Measurements from ENCODE around the gene NRXN2. TPM values are rescaled to one million over a fixed set of nuclear protein-coding genes. Genes with fewer than 3 reads are reported as not detected.
"Not testable (repeated sequence)": the region's sequence is repeated elsewhere in the genome, so short reads cannot be mapped to it uniquely, and the experiment has no call there.

The NRXN2 gene
- total RNA-seq, 1 donor, result 5.2 TPM

GRCh38 chr11:64711138-64711955 is 11.7 kb downstream of the NRXN2 start:
- no peak for DNase-seq (ENCODE audit: low read depth)
- H3K4me3 ChIP-seq (ENCODE audit: low read depth, low read length), result no peak overlapping the region

GRCh38 chr11:64710418-64711137 is 12.4 kb downstream of the NRXN2 start:
- no peak for DNase-seq (ENCODE audit: low read depth)
- H3K4me3 ChIP-seq (ENCODE audit: low read depth, low read length), result no peak overlapping the region
- TF ChIP-seq, protein P1, sequence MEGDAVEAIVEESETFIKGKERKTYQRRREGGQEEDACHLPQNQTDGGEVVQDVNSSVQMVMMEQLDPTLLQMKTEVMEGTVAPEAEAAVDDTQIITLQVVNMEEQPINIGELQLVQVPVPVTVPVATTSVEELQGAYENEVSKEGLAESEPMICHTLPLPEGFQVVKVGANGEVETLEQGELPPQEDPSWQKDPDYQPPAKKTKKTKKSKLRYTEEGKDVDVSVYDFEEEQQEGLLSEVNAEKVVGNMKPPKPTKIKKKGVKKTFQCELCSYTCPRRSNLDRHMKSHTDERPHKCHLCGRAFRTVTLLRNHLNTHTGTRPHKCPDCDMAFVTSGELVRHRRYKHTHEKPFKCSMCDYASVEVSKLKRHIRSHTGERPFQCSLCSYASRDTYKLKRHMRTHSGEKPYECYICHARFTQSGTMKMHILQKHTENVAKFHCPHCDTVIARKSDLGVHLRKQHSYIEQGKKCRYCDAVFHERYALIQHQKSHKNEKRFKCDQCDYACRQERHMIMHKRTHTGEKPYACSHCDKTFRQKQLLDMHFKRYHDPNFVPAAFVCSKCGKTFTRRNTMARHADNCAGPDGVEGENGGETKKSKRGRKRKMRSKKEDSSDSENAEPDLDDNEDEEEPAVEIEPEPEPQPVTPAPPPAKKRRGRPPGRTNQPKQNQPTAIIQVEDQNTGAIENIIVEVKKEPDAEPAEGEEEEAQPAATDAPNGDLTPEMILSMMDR (IDR thresholded peaks at IDR 0.05; ENCODE audit: insufficient read depth, low read depth, low read length), result no peak

More at GRCh38 chr11:64711138-64711955, 11.7 kb downstream of the NRXN2 start:
- TF ChIP-seq, protein P1 (IDR thresholded peaks at IDR 0.05; ENCODE audit: insufficient read depth, low read depth, low read length), result no peak

DNA sequence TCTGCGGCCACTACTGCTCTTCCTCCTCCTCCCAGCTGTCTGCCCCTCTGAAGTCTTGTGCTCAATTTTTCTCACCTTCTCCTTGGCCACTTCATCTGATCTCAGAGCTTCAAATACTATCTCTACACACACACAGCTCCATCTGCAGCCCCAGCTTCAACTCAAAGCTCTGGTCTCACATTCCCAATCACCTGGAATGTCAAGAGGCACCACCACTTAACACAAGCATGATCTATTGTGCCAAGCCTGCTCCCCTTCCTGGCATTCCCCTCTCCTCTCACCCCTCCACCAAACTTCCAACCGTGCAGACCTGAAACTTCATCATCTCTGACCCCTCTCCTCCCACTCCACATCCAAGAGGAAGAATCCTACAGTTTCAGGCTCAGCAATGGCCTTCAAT is 17.5 kb downstream of the NRXN2 start:
- TF ChIP-seq, protein P1 (IDR thresholded peaks at IDR 0.05; ENCODE audit: insufficient read depth, low read depth, low read length), result no peak
- no peak for DNase-seq (ENCODE audit: low read depth)
- H3K4me3 ChIP-seq (ENCODE audit: low read depth, low read length), result no peak overlapping the region

GRCh38 chr11:64703048-64703447 is 19.9 kb downstream of the NRXN2 start:
- TF ChIP-seq, protein P1 (IDR thresholded peaks at IDR 0.05; ENCODE audit: insufficient read depth, low read depth, low read length), result no peak
- DNase-seq (ENCODE audit: low read depth), result no peak
- no peak overlapping the region for H3K4me3 ChIP-seq (ENCODE audit: low read depth, low read length)

GRCh38 chr11:64701956-64702355 is 21.0 kb downstream of the NRXN2 start:
- H3K4me3 ChIP-seq (ENCODE audit: low read depth, low read length); DNase-seq (ENCODE audit: low read depth): not testable (repeated sequence)

DNA sequence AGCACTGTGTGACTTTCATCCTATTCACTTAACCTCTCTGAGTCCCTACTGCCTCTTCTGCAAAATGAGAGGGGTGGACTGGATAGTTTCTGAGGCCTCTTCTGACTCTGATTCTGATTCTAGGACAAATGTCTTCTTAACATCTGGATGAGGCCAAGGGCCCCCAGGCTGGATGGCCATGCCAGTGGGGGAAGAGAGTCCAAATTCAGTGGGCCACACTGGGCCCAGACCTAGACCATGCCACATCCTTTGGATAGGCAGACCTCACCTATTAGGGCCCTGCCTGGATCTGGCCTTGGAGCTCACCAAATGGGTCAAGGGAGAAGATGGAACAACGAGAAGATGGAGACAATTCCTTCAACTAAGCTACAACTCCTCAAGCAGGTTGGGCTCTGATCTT is 24.6 kb downstream of the NRXN2 start:
- DNase-seq (ENCODE audit: low read depth), result no peak
- TF ChIP-seq, protein P1 (IDR thresholded peaks at IDR 0.05; ENCODE audit: insufficient read depth, low read depth, low read length), result no peak

DNA sequence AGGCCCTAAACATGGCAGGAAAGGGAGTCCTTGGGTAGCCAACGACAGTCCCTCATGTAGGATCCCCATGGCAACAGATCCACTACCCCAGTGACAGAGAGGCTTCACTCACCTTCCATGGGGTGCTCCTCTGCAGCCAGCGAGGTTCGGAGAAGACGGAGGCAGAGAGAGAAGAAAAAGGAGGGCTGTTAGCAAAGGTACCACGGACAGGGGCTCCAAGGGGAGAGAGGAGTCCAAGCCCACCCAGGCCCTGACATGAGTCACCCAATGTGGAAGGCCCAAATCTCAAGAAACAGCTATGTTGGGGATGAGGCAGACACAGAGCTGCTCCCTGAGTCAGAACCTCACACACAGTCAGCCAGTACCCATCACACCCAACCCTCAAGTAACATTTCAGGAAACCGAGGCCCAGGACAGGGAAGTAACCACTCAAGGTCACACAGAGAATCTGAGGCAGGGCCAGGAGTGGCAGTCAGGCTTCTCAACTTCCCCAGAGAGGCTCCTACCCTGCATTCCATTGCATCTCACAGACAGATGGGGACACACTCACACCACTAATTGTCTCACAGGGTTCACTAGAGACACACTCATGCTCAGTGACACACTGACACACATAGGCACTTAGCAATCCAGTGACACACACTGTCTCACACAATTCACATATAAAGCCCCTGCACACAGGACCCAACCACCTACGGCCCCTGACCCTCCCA is 25.2 kb downstream of the NRXN2 start:
- H3K4me3 ChIP-seq (ENCODE audit: low read depth, low read length), result no peak overlapping the region
- TF ChIP-seq, protein P1 (IDR thresholded peaks at IDR 0.05; ENCODE audit: insufficient read depth, low read depth, low read length), result no peak
- no peak for DNase-seq (ENCODE audit: low read depth)

More for the DNA sequence above, 24.6 kb downstream of the NRXN2 start:
- no peak overlapping the region for H3K4me3 ChIP-seq (ENCODE audit: low read depth, low read length)
